ENCODE results near the gene DCC. TPM values are rescaled to one million over a fixed set of nuclear protein-coding genes. Genes with fewer than 3 reads are reported as not detected.
"Not testable (repeated sequence)": the region's sequence is repeated elsewhere in the genome, so short reads cannot be mapped to it uniquely, and the experiment has no call there.

The DCC gene
- total RNA-seq, 1 donor from 2014 or later: not detected

GRCh38 chr18:53426666-53427184 lies 1086.7 kb downstream of the DCC start:
- no peak for DNase-seq

- DNase-seq: no peak
Observed at GRCh38 chr18:53441761-53442414, 1101.9 kb downstream of the DCC start.

- DNase-seq: no peak
Observed at GRCh38 chr18:53442415-53442783, 1102.4 kb downstream of the DCC start.

DNA sequence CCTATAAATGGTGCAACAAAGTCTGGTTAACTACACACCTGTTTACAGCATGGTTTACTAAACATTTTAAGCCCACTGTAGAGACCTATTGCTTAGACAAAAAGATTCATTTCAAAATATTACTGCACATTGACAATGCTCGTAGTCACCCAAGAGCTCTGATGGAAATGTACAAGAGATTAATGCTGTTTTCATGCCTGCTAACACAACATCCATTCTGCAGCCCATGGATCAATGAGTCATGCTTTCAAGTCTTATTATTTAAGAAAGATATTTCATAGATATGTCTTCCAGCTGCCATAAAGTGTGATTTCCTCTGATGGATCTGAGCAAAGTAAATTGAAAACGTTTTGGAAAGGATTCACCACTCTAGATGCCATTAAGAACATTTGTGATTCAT lies 1103.3 kb downstream of the DCC start:
- no peak for DNase-seq

DNA sequence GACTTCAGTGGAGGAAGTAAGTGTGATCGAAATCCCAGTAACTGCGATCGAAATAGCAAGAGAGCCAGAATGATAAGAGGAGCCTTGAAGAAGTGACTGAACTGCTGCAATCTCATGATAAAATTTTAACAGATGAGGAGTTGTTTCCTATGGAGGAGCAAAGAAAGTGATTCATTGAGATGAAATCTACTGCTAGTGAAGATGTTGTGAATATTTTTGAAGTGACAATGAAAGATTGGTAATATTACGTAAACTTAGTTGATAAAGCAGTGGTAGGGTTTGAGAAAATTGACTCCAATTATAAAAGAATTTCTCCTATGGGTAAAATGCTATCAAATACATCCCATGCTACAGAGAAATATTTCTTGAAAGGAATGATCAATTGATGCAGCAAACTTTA lies 1103.8 kb downstream of the DCC start:
- no peak for DNase-seq

GRCh38 chr18:53451902-53452301 lies 1111.9 kb downstream of the DCC start:
- DNase-seq: no peak

DNA sequence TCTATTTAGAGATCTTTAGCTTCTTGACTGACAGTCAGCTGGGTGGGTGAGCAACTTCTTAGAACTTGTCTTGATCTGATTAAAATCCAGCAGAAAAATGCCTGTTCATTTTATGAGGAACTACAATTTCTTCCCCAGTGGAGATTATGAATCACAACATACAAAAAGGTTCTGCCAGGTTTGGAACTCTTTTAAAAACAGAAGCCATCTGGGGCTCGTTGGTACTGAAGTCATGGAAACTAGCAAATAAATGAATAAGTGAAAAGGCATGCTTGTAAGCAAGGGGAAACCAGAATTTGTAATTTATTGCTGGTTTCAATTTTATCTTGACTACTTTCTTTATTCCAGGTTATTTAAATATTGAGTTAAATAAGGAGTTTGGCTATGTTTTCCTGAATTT lies 1117.1 kb downstream of the DCC start:
- no peak for DNase-seq

DNA sequence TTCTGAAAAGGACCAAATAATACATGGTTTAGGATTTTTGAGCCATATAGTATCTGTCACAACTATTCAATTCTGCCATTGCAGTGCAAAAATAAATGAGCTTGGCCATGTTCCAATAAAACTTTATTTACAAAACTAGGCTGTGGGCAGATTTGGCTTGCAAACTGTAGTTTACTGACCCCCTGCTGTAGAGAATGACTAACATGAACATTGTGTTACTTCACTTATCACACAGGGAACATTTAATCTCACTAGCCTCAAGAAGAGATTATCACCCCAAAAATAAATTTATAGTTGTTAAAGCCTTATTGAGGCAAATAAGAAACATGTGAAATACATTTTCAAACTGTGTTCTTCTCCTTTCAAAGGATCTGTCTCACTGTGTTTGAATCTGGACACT lies 1118.3 kb downstream of the DCC start:
- no peak for DNase-seq

GRCh38 chr18:53458944-53459580 lies 1119.1 kb downstream of the DCC start:
- no peak for DNase-seq

DNA sequence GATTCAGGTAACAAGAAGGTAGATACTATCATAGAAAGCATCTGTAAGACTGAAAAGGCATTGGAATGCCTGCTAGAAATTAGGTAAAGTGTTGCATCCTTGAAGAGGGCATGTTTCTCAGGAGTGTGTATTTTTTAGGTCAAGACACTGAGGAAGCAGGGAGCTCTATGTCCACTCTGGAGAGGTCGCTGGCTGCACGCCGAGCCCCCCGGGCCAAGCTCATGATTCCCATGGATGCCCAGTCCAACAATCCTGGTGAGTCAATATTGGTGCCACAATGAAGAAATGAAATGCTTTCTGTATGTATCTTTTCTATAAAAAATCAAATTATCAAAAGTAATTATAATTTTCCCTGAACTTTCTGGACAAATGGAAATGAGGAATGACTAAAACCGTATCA lies 1127.8 kb downstream of the DCC start:
- no peak for DNase-seq

GRCh38 chr18:53468173-53468572 lies 1128.2 kb downstream of the DCC start:
- DNase-seq: not testable (repeated sequence)

GRCh38 chr18:53472546-53472945 lies 1132.5 kb downstream of the DCC start:
- no peak for DNase-seq

GRCh38 chr18:53478155-53478554 lies 1138.2 kb downstream of the DCC start:
- DNase-seq: no peak

DNA sequence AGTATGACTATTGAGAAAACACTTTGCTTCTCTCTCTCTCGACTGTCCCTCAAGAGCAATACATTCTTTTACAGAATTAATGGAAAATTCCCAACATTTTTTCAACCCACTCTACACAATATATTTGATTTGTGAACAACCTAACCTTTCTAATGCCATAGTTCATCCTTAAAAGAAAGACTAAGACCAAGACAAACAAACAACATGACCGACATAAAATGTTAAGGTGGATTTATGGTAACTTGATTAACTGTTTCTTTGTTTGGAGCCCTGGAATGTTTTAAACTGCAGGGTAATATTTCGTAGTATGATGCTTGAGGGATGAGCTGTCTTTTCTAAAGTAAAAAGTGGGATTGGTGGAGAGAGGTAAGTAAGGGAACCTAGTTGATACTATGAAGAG lies 1146.3 kb downstream of the DCC start:
- DNase-seq: no peak

DNA sequence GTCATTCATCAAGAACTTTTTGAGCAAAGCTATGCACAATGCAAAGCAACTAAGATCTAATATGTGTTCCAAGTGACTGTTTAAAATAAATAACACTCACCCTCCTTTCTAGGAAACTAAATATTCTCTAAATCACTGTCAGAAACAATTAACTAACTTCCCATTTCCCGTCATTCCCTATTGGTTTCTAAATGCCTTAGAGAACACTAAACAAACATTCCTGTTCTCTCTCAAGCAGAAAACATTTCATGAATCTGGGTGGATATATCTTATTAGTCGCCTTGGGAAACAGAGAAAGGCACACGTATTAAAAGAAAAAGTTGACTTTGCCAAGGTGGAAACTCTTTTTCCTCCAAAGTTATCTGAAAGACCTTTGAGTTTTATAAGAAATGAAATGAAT lies 1149.3 kb downstream of the DCC start:
- no peak for DNase-seq

- DNase-seq: no peak
Observed at GRCh38 chr18:53490019-53490418, 1150.0 kb downstream of the DCC start.

DNA sequence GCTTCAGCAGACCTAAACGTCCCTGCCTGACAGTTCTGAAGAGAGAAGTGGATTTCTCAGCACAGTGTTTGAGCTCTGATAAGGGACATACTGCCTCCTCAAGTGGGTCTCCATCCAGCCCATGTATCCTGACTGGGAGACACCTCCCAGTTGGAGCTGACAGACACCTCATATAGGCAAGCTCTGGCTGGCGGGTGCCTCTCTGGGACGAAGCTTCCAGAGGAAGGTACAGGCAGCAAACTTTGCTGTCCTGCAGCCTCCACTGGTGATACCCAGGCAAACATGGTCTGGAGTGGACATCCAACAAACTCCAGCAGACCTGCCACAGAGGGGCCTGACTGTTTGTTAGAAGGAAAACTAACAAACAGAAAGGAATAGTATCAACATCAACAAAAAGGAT lies 1156.0 kb downstream of the DCC start:
- DNase-seq: no peak

DNA sequence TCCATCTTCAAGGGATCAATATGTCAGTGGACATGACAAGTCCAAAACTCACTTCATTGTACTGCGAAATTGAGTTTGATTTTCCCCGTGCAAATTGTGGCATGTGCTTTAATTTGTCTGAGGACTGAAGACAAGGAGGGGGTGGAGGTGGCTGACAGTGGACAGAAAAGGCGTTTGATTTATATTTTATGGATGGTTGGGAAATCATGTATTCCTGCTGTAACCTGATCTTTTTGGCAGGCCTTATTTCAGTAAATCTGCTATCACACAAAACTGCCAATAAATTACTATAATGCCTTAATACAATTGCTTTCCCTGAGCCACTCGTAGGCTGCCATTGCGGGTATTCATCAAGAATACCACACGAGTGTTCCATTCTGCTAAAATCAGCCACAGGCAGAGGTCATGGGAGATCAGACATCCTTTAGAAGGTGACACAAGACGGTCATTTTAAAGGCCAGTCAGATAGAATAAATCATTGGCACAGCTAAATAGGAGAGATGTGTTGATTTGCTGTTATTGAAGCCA lies 1164.0 kb downstream of the DCC start:
- no peak for DNase-seq

DNA sequence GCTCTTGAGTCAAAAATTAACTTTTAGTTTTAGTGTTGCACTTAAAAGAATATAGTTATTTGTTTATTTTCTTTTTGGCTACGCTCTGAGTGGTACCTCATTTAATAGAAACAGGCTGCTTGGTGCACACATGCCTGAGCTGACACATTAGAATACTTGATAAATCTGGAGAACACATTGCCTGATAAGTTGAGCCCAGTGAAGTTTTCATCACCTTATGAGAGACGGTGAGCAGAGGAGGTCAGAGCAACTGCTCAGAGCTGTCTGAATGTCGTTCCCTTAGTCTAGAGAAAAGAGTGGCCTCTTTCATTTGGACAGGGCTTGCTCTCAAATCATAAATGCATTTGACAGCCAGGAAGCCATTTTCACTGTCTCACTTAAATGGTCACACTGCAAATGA lies 1168.5 kb downstream of the DCC start:
- DNase-seq: no peak

DNA sequence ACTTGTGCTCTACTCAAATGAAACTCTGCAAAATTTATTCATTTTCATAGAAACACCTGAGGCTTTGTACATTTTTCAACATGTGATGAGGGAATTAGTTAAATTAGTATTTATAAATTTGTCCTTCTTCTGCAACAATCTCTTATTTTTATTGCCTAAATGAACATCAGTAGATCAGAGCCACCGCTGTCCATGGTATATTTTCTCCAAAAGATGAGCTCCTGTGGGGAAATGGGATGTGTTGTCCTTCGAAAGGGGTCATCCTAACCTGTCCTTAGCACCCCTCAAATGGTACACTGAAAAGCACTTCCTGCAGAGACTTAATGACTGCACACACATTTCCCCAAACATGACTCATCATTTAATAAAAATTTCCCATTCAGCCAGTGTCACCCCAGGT lies 1169.9 kb downstream of the DCC start:
- DNase-seq: no peak

DNA sequence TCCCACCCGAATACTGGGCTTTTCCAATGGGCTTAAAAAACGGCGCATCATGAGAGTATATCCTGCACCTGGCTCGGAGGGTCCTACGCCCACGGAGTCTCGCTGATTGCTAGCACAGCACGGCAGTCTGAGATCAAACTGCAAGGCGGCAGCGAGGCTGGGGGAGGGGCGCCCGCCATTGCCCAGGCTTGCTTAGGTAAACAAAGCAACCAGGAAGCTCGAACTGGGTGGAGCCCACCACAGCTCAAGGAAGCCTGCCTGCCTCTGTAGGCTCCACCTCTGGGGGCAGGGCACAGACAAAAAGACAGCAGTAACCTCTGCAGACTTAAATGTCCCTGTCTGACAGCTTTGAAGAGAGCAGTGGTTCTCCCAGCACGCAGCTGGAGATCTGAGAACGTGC lies 1171.7 kb downstream of the DCC start:
- not testable (repeated sequence) for DNase-seq

GRCh38 chr18:53521068-53521467 lies 1181.1 kb downstream of the DCC start:
- DNase-seq: no peak

DNA sequence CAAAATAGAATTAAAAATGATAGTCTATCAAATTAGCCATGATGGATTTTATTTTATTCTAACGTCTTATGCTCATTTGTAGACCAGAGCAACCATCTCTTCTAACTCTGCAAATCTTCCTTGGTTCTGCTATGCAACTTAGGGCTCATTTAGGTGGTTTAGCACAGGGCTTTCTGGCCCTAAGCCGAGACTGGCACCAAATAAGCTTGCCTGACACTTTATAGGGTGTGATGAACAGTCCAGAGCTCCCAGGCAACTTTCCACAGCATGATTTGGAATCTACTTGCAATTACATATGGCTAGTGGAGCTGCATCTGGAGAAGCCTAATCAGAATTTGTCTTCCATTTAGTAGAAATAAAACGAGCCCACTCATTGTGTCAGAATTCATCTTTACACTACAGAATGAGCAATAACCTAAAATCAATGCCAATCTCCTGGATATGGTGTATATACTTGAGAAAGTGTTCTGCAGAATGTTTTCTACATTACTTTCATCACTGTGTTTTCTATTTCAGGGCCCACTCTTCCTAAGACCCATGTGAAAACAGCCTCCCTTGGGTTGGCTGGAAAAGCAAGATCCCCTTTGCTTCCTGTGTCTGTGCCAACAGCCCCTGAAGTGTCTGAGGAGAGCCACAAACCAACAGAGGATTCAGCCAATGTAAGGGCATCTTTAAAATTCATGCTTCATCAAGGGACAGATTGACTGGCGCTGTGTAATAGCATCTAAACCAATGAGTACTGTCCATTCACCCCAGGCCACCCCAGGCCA lies 1186.3 kb downstream of the DCC start:
- DNase-seq: no peak

DNA sequence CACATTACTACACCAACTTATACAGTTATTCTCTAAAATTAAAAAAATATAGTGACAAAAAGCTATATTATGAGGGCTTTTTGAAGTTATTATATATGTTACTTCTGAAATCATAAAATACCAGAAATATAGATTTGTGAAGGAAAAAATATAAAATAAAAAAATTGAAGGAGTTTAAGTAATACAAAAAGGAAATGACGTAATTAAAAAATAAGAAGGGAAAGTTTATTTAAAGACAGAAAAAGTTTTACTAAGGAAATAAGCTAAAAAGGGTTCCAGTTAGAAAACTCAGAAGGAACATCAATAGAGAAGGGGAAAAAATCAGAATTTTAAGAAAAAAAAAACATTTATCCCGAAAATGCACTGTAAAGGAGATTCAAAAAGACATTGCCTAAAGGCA lies 1187.4 kb downstream of the DCC start:
- DNase-seq: no peak

Measured in dermis blood vessel endothelial cell (primary cell).